Osteoblast (primary cell): ENCODE data around the gene PLEKHN1. TPM values are rescaled to one million over a fixed set of nuclear protein-coding genes. Genes with fewer than 3 reads are reported as not detected.

ENCODE experiments used
- DNase-seq: peaks from one replicate; pipeline ENCODE4 v3.0.0; 2011; ENCODE audit warnings: low spot score, mixed read lengths; ENCODE audit not compliant: insufficient read length; ENCODE audit errors: missing footprints
- H2AFZ ChIP-seq: 2 replicates; pipeline ENCODE4 v1.6.0; 2011; ENCODE audit warnings: mild to moderate bottlenecking, low read length
- H3K27ac ChIP-seq: 2 replicates; pipeline ENCODE4 v1.5.1; 2011; ENCODE audit warnings: mild to moderate bottlenecking, low read depth, low read length, moderate library complexity
- H3K27me3 ChIP-seq: 2 replicates; pipeline ENCODE4 v1.6.0; 2012; ENCODE audit warnings: mild to moderate bottlenecking, control low read depth, inconsistent platforms, low read length, moderate library complexity; ENCODE audit not compliant: insufficient read depth
- H3K36me3 ChIP-seq: 2 replicates; pipeline ENCODE4 v1.5.1; 2011; ENCODE audit warnings: mild to moderate bottlenecking, low read length, control low read depth, moderate library complexity; ENCODE audit not compliant: insufficient read depth
- H3K4me1 ChIP-seq: 2 replicates; pipeline ENCODE4 v1.5.1; 2011; ENCODE audit warnings: mild to moderate bottlenecking, low read length, control low read depth, moderate library complexity; ENCODE audit not compliant: insufficient read depth
- H3K4me2 ChIP-seq: 2 replicates; pipeline ENCODE4 v1.6.0; 2011; ENCODE audit warnings: mild to moderate bottlenecking, low read length; ENCODE audit not compliant: insufficient read depth
- H3K4me3 ChIP-seq: fragments of 200-600 bp; sonication (generic); 3 replicates; pipeline ENCODE4 v1.5.1; 2012; ENCODE audit warnings: mild to moderate bottlenecking, low read length, inconsistent platforms; ENCODE audit not compliant: insufficient read depth
- H3K79me2 ChIP-seq: 2 replicates; pipeline ENCODE4 v1.6.0; 2012; ENCODE audit warnings: mild to moderate bottlenecking, low read length, control low read depth, inconsistent platforms; ENCODE audit not compliant: insufficient read depth
- H3K9me3 ChIP-seq: 2 replicates; pipeline ENCODE4 v1.5.1; 2011; ENCODE audit warnings: low read depth, low read length, control low read depth
- H4K20me1 ChIP-seq: 2 replicates; pipeline ENCODE4 v1.6.0; 2012; ENCODE audit warnings: mild to moderate bottlenecking, low read length, control low read depth; ENCODE audit not compliant: insufficient read depth
- total RNA-seq: library from RNA; depleted of rRNA; stranded (reverse); fragments of >200 nt; gene quantifications from 2 replicates; pipeline ENCODE4 v1.2.3, GENCODE V29; 2012
- TF ChIP-seq, protein P1 (sequence below): IDR thresholded peaks from 2 replicates; pipeline ENCODE4 v1.5.1; 2011; ENCODE audit warnings: mild to moderate bottlenecking, low read depth, low read length, moderate library complexity; ENCODE audit errors: extremely low read depth

Gene PLEKHN1
- total RNA-seq, 1 donor, result 0.36 TPM

DNA sequence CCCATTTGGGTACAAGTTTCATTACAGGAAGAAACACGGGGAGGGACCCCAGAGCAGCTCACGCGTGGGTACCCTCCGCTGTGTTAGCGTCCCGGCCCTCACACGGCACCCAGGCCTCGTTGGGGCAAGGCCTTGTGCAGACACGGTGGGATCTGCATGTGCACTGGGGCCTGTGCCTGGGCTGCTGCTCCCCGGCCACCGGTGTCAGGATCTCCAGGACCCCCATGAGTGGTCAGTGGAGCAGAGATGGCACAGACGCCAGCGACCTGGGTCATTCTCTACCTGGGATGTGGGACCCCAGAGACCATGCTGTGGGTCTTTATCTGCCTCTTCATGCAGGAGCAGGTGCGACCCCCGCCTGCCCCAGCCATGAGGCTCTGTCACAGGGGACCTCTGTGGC lies 47.9 kb upstream of the PLEKHN1 start:
- Histone ChIP-seq H3K4me3 (no peak overlapping the region), H3K27ac (no peak overlapping the region), H2AFZ (no peak overlapping the region), H3K4me2 (no peak overlapping the region), H3K36me3 (no peaks in the 10 kb centered on the region), H3K4me1 (peaks cover 16% of the 10 kb centered on the region), H4K20me1 (peaks cover 23% of the 10 kb centered on the region), H3K27me3 (peaks cover 63% of the 10 kb centered on the region), H3K79me2 (no peaks in the 10 kb centered on the region), H3K9me3 (no peaks in the 10 kb centered on the region)
- no peak for DNase-seq
- TF ChIP-seq, protein P1, sequence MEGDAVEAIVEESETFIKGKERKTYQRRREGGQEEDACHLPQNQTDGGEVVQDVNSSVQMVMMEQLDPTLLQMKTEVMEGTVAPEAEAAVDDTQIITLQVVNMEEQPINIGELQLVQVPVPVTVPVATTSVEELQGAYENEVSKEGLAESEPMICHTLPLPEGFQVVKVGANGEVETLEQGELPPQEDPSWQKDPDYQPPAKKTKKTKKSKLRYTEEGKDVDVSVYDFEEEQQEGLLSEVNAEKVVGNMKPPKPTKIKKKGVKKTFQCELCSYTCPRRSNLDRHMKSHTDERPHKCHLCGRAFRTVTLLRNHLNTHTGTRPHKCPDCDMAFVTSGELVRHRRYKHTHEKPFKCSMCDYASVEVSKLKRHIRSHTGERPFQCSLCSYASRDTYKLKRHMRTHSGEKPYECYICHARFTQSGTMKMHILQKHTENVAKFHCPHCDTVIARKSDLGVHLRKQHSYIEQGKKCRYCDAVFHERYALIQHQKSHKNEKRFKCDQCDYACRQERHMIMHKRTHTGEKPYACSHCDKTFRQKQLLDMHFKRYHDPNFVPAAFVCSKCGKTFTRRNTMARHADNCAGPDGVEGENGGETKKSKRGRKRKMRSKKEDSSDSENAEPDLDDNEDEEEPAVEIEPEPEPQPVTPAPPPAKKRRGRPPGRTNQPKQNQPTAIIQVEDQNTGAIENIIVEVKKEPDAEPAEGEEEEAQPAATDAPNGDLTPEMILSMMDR, result no peak

DNA sequence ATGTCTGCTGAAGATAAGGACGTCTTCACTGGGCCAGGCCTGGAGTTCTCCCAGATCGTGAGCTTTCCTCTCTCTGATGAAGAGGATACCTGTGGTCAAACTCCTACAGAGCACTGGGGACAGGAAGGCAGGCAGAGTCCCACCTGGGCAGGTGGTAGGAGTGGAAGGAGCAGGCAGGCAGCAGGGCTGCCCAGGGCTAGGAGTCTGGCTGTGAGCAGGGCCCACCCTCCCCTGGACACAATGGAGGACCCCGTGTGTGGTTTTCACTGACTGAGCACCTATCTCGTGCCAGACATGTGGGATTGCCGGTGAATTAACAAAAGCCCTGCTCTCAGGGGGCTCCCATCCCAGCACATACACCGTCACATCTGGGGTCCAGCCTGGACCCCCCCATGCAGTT lies 47.4 kb upstream of the PLEKHN1 start:
- Histone ChIP-seq H3K36me3 (no peaks in the 10 kb centered on the region), H4K20me1 (peaks cover 23% of the 10 kb centered on the region), H3K27ac (no peak overlapping the region), H2AFZ (no peak overlapping the region), H3K27me3 (peaks cover 59% of the 10 kb centered on the region), H3K4me2 (no peak overlapping the region), H3K4me3 (no peak overlapping the region), H3K4me1 (peaks cover 16% of the 10 kb centered on the region), H3K79me2 (no peaks in the 10 kb centered on the region), H3K9me3 (no peaks in the 10 kb centered on the region)
- TF ChIP-seq, protein P1, result no peak
- no peak for DNase-seq

DNA sequence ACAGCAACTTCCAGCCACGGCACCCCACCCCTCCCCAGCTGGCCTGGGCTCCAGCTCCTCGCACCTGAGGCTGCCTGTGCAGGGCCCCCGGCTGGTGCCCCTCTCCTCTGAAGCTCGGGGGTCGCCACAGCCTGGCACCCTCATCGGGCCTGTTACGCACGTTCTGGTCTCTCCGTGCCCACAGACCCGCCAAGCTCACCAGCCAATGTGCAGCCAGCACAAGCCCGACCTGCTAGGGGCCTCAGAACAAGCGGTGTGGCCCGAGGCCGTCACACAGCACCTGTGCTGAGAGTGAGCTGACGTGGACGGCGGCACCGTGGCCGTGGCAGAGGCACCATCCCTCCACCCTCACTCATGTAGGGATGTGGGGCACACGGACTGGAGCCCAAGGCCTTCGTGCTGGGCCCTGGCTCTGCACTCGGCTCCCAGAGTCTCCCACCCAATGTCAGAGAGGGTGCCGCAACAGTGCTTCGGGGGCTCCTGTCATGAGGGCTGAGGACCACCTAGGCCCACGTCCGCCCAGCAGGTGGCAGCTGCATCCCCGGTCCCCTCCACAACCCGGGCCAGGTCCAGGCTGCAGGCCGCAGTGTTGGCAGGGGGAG lies 46.9 kb upstream of the PLEKHN1 start:
- Histone ChIP-seq H3K4me1 (peaks cover 16% of the 10 kb centered on the region), H3K4me2 (no peak overlapping the region), H3K36me3 (no peaks in the 10 kb centered on the region), H4K20me1 (peaks cover 23% of the 10 kb centered on the region), H3K27me3 (peaks cover 57% of the 10 kb centered on the region), H3K79me2 (no peaks in the 10 kb centered on the region), H2AFZ (no peak overlapping the region), H3K4me3 (no peak overlapping the region), H3K9me3 (no peaks in the 10 kb centered on the region), H3K27ac (no peak overlapping the region)
- TF ChIP-seq, protein P1, result no peak
- DNase-seq, result no peak

DNA sequence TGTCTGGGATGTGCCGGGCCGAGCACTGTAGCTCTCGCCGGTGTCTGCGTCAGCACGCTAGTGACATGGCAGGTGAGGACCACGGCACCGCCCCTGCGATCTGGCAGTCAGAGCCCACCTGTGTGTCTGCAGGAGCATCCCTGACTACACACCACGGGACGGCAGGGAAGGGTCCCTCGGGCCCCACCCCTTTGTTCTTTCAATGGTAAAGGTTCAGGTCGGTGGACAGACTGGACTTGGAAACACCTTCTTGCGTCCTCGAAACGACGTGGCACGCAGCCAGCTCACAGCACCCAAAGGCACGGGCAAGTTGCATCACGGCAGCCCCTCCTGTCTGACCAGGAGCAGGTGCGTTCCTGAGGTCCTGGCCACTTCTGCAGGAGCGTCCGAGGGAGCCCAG lies 46.3 kb upstream of the PLEKHN1 start:
- Histone ChIP-seq H3K4me2 (no peak overlapping the region), H3K4me1 (peaks cover 16% of the 10 kb centered on the region), H3K9me3 (no peaks in the 10 kb centered on the region), H3K36me3 (no peaks in the 10 kb centered on the region), H3K27ac (no peak overlapping the region), H3K79me2 (no peaks in the 10 kb centered on the region), H4K20me1 (peaks cover 23% of the 10 kb centered on the region), H3K4me3 (no peak overlapping the region), H2AFZ (no peak overlapping the region), H3K27me3 (peaks cover 51% of the 10 kb centered on the region)
- TF ChIP-seq, protein P1, result no peak
- no peak for DNase-seq
